Pons (tissue), 1 donor: ENCODE measurements around the gene KLHL25.

ENCODE experiments used
- DNase-seq: peaks from one replicate; pipeline ENCODE4 v3.0.0-alpha.2; 2016; ENCODE audit warnings: low spot score

The KLHL25 gene

DNA sequence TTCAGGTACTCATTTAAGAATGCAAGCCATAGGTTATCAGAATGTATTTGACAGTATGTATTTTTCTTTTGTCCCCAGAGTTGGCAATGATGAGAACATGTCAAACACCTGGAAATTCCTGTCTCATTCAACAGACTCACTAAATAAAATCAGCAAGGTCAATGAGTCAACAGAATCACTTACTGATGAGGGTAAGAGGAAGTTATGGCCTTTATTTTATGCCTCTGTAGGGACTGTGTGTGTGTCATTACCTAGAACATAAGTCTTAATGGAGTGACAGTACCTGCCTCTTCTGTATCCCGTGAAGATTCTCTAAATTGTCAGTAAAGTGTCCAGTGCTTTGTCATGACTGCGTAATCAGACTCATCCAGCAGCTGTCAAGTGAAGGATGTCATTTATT lies 77.5 kb downstream of the KLHL25 start:
- DNase-seq: no peak

DNA sequence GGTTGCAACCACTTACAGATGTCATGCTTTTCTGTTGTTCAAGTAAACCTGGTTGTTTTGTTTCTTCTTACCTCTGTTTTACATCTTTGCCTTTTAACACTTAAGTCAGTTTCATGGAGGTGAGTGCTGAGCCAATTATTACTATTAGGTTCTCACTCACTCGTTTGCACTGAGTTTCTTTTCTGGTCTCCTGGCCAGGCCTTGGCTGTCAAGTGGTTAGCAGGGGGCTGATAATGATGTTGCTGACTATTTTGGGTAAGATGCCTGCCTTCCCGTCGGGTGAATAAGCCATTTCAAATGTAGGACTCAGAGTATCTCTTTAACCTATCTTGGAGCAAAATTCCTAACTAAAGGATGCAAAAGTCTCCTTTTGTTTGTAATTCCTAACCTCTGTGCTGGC lies 78.5 kb downstream of the KLHL25 start:
- DNase-seq: no peak

DNA sequence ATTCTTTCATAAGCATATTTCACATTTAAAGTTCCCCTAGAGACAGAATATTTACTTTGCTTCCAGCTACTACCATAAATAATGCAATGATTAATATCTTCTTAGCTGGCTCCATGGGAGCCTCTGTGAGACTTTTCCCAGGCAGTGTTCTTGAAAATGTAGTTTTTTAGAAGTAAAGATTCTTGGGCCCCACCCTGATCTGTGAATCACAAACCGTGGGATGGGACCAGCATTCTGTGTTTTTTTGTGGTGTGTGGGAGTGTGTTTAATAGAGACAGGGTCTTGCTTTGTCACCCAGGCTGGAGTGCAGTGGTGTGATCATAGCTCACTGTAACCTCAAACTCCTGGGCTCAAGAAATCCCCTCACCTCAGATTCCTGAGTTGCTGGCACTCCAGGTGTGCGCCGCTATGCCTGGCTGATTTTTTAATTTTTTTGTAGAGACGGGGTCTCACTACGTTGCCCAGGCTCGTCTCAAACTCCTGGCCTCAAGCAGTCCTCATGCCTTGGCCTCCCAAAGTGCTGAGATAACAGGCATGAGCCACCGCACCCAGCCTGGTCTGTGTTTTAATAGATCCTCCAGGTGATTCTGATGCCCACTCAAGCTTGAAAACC lies 83.0 kb downstream of the KLHL25 start:
- DNase-seq: no peak

DNA sequence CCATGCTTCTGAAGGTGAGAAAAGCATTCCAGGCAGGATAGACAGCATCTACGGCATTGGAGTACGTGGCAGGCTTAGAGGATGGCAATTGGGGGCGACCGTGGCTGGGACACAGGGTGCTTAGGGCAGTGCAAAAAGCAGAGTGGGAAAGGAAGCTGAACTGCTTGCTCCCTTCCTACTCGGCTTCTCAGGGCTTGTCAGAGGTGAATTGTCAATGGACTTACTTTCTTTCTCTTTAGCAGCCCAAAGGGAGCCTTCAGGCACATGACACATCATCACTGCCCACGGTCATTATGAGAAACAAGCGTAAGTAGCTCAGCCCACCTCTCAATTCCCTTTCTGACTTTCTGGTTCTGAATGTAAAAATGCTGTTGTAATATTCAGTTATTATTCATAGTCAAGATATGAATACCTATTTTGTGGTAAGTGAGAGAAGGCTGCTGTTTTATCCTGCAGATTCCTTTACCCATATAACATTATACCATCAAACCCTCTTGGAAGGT lies 84.3 kb downstream of the KLHL25 start:
- DNase-seq: no peak
